Subcutaneous abdominal adipose tissue (tissue), 5 donors: ENCODE data around the gene LGR5.

Experiments
- H3K27ac ChIP-seq: one replicate; pipeline ENCODE4 v1.7.0; 2013; ENCODE audit warnings: low read depth, mild to moderate bottlenecking, inconsistent platforms, low read length, moderate library complexity
- H3K27me3 ChIP-seq, 5 donors: one replicate each; pipeline ENCODE4 v1.7.0; 2013; ENCODE audit warnings: low read length in 5 of 5, inconsistent platforms in 1 of 5; ENCODE audit not compliant: control insufficient read depth in 5 of 5, insufficient read depth in 4 of 5
- H3K36me3 ChIP-seq, 5 donors: one replicate each; pipeline ENCODE4 v1.7.0; 2013; ENCODE audit warnings: low read length in 5 of 5; ENCODE audit not compliant: control insufficient read depth in 5 of 5, insufficient read depth in 5 of 5
- H3K4me1 ChIP-seq, 5 donors: one replicate each; pipeline ENCODE4 v1.7.0; 2013; ENCODE audit warnings: low read length in 5 of 5, mild to moderate bottlenecking in 3 of 5, moderate library complexity in 1 of 5; ENCODE audit not compliant: control insufficient read depth in 5 of 5, insufficient read depth in 5 of 5
- H3K4me3 ChIP-seq, 5 donors: one replicate each; pipeline ENCODE4 v1.7.0; 2013; ENCODE audit warnings: low read length in 5 of 5, low read depth in 1 of 5
- H3K9ac ChIP-seq, 5 donors: one replicate each; pipeline ENCODE4 v1.7.0; 2013; ENCODE audit warnings: low read length in 5 of 5, mild to moderate bottlenecking in 4 of 5, moderate library complexity in 3 of 5
- H3K9me3 ChIP-seq, 5 donors: one replicate each; pipeline ENCODE4 v1.7.0; 2013; ENCODE audit warnings: low read length in 5 of 5; ENCODE audit not compliant: control insufficient read depth in 5 of 5
- donor health status: healthy.
- donor health status: healthy.
- donor health status: healthy.
- donor health status: healthy.
- donor health status: healthy.

Gene LGR5

DNA sequence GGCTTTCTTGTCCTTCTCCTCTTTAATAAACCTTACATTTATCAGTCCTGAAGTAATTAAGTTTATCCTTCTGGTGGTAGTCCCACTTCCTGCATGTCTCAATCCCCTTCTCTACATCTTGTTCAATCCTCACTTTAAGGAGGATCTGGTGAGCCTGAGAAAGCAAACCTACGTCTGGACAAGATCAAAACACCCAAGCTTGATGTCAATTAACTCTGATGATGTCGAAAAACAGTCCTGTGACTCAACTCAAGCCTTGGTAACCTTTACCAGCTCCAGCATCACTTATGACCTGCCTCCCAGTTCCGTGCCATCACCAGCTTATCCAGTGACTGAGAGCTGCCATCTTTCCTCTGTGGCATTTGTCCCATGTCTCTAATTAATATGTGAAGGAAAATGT is 144.8 kb downstream of the LGR5 start:
- Histone ChIP-seq H3K27me3 (no peaks in the 10 kb centered on the region), H3K27ac (no peak overlapping the region), H3K36me3 (no peaks in the 10 kb centered on the region), H3K4me3 (no peak overlapping the region), H3K9ac (no peak overlapping the region), H3K4me1 (no peaks in the 10 kb centered on the region), H3K9me3 (no peaks in the 10 kb centered on the region)

GRCh38 chr12:71585218-71585617 is 145.6 kb downstream of the LGR5 start:
- H3K4me3 ChIP-seq: no peak overlapping the region
- H3K9me3 ChIP-seq: no peaks in the 10 kb centered on the region
- no peaks in the 10 kb centered on the region for H3K4me1 ChIP-seq
- H3K27me3 ChIP-seq: no peaks in the 10 kb centered on the region
- no peak overlapping the region for H3K27ac ChIP-seq
- no peaks in the 10 kb centered on the region for H3K36me3 ChIP-seq
- no peak overlapping the region for H3K9ac ChIP-seq

DNA sequence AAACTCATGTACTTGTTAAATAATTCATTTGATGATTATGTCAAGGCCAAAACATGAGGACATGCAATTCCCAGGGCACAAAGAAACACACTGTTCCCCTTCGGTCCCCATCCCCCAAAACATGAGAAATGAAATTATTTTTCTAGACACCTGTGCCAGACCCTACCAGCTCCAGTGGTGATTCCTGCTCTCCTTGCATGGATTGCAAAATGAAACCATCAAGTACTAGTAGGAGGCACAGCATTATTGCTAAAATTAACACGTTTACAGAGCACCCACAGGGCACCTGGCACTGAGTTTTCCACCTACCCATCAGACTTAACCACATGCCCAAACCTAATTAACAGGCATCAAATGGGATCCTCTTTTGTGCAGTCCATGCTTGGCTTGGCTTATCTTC is 147.4 kb downstream of the LGR5 start:
- H3K9ac ChIP-seq: no peak overlapping the region
- no peak overlapping the region for H3K4me3 ChIP-seq
- no peaks in the 10 kb centered on the region for H3K9me3 ChIP-seq
- no peaks in the 10 kb centered on the region for H3K36me3 ChIP-seq
- H3K27ac ChIP-seq: no peak overlapping the region
- H3K4me1 ChIP-seq: no peaks in the 10 kb centered on the region
- H3K27me3 ChIP-seq: peaks cover 0 to 4% (median 0%) of the 10 kb centered on the region in 5 donors

DNA sequence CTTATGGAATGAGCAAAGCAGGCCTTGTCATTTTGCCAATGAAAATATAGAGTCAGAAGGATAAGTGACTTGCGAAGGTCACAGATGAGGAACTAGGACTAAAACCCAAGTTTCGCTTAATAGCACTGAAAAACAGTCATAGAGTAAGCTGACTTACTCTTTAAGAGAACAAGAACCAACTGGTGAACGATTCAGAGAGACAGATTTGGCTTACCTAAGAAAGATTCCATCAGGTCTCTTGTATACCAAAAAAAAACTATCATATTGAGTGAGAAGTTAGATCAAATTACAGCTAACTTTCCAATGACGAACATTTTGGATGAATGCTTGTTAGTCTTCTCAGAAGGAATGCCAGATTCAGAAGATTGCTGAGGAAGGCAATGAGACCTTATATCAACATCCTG is 149.9 kb downstream of the LGR5 start:
- Histone ChIP-seq H3K27ac (no peak overlapping the region), H3K9me3 (no peaks in the 10 kb centered on the region), H3K27me3 (peaks cover 0 to 16% (median 0%) of the 10 kb centered on the region in 5 donors), H3K9ac (no peak overlapping the region), H3K4me3 (no peak overlapping the region), H3K36me3 (no peaks in the 10 kb centered on the region), H3K4me1 (peaks cover 0 to 3% (median 0%) of the 10 kb centered on the region in 5 donors)

DNA sequence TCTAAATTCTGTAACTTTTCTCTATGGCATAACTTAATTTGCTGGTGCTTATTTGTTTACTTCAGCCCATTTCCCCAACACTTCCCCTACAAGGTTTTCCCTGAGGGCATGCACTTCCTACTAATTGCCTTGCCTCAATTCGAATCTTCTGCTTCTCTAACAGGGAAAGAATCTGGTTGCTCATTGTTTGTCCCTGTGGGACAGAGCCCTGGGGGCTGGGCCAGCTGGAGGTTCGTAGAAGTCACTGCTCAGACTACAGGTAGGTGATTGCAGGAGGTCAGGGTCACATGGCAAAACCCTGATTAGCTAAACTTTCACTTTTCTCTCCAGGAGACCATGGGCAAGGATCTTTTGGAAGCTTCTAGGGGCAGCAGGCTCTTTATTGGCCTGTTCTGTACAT is 152.0 kb downstream of the LGR5 start:
- Histone ChIP-seq H3K27ac (no peak overlapping the region), H3K27me3 (peaks cover 0 to 20% (median 0%) of the 10 kb centered on the region in 5 donors), H3K9me3 (no peaks in the 10 kb centered on the region), H3K36me3 (no peaks in the 10 kb centered on the region), H3K4me3 (no peak overlapping the region), H3K4me1 (peaks cover 0 to 3% (median 0%) of the 10 kb centered on the region in 5 donors), H3K9ac (no peak overlapping the region)

DNA sequence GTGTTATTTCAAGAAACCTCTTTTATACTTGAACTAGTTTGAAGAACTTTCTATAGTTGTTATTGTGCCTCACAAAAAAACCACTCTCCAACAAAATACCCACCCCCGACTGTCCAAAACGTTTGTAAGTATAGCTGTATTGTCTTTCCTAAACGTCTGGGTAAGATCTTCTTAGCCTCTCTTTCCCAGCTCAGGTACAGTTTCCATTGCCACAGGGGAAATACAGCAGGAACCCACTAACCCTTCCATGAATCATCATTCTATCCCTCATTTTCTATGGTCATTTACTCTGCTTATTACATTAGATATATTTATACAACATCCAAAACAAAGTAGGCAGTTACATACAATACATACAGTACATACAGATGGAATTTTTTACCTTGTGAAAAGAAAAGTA is 153.2 kb downstream of the LGR5 start:
- H3K36me3 ChIP-seq: no peaks in the 10 kb centered on the region
- H3K4me1 ChIP-seq: peaks cover 0 to 3% (median 0%) of the 10 kb centered on the region in 5 donors
- no peak overlapping the region for H3K27ac ChIP-seq
- no peak overlapping the region for H3K4me3 ChIP-seq
- no peak overlapping the region for H3K9ac ChIP-seq
- H3K9me3 ChIP-seq: no peaks in the 10 kb centered on the region
- peaks cover 0 to 20% (median 0%) of the 10 kb centered on the region in 5 donors for H3K27me3 ChIP-seq

- Histone ChIP-seq H3K27me3 (peaks cover 0 to 20% (median 0%) of the 10 kb centered on the region in 5 donors), H3K4me1 (peaks cover 0 to 3% (median 0%) of the 10 kb centered on the region in 5 donors), H3K9ac (peak overlapping the region in 1 of 5 donors; percentile 26), H3K9me3 (no peaks in the 10 kb centered on the region), H3K36me3 (no peaks in the 10 kb centered on the region), H3K4me3 (peak overlapping the region in 4 of 5 donors; percentile 39 to 62 (median 40)), H3K27ac (no peak overlapping the region)
Measured at GRCh38 chr12:71594214-71594948, 154.8 kb downstream of the LGR5 start.

GRCh38 chr12:71599210-71599609 is 159.6 kb downstream of the LGR5 start:
- peaks cover 0 to 7% (median 0%) of the 10 kb centered on the region in 5 donors for H3K27me3 ChIP-seq
- no peak overlapping the region for H3K9ac ChIP-seq
- no peaks in the 10 kb centered on the region for H3K36me3 ChIP-seq
- H3K9me3 ChIP-seq: no peaks in the 10 kb centered on the region
- peaks cover 0 to 2% (median 0%) of the 10 kb centered on the region in 5 donors for H3K4me1 ChIP-seq
- H3K4me3 ChIP-seq: no peak overlapping the region
- H3K27ac ChIP-seq: no peak overlapping the region

GRCh38 chr12:71601546-71601945 is 161.9 kb downstream of the LGR5 start:
- Histone ChIP-seq H3K9me3 (no peaks in the 10 kb centered on the region), H3K36me3 (peaks cover 0 to 4% (median 4%) of the 10 kb centered on the region in 5 donors), H3K27ac (no peak overlapping the region), H3K4me3 (no peak overlapping the region), H3K9ac (no peak overlapping the region), H3K27me3 (no peaks in the 10 kb centered on the region), H3K4me1 (peaks cover 0 to 2% (median 0%) of the 10 kb centered on the region in 5 donors)

DNA sequence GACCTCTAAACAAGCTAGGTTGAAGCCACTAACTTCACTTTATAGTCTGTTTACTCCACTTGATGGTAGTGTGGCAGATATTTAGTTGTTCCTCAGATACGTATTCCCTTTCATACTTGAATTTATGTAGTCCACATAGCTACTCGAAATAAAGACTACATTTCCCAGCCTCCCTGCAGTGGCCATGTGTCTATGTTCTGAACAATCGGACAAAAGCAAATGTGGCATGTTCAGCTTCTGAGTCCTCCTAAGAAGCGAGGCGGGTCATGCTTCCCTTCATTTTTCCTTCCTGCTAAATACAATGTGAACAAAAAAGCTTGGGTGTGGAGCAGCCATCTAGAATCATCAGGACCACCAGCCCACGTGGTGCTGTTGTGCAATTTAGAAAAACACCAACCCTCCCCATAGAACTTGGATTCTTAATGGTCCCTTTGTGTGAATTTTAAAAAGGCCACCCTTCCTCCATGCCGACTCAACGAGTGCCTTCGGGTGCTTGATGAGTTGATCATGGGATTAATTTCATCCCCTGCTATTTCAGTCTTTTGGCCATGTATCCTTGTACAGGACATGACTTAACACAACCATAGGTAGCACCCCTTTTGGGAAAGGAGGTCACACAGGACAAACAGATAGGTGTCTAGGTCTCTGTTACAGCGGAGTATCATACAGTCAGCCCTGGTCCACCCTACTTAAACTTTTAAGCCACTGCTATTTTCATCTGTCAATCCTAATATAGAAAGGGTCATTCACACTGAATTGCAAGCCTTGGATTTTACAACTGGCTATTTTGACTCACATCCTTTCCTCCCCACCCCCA is 163.4 kb downstream of the LGR5 start:
- H3K27me3 ChIP-seq: no peaks in the 10 kb centered on the region
- peaks cover 8 to 18% (median 17%) of the 10 kb centered on the region in 5 donors for H3K36me3 ChIP-seq
- peaks cover 0 to 2% (median 0%) of the 10 kb centered on the region in 5 donors for H3K4me1 ChIP-seq
- H3K9ac ChIP-seq: no peak overlapping the region
- H3K27ac ChIP-seq: no peak overlapping the region
- H3K9me3 ChIP-seq: no peaks in the 10 kb centered on the region
- no peak overlapping the region for H3K4me3 ChIP-seq
